ENCODE data around the gene MED14. TPM values are rescaled to one million over a fixed set of nuclear protein-coding genes. Genes with fewer than 3 reads are reported as not detected.

MED14 gene
- polyA plus RNA-seq, 1 donor from 2014 or later, result 10.3 TPM

DNA sequence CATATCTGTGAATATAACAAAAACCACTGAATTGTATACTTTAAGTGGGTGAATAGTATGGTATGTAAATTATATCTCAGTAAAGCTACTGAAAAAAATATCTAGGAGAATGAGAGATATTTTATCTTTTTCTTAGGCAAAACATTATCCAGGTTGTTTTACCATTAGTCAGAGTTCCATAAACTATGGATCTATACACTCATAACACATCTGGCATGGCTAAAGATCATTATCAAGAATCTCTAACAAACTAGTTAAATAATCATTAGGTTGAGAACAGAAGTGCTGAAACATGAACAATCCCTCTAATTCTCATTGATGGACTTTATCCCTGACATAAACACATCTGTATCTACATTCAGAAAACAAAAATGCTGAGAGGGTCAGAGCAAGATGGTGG, 15.6 kb downstream of the MED14 start:
- H3K4me3 Mint-ChIP-seq, result no peak overlapping the region
- peaks cover 0 to 3% (median 3%) of the 10 kb centered on the region in 3 donors for H3K9me3 Mint-ChIP-seq
- no peak overlapping the region for H3K27ac Mint-ChIP-seq
- H3K36me3 Mint-ChIP-seq, result peaks cover 20% of the 10 kb centered on the region
- H3K27me3 Mint-ChIP-seq, result no peaks in the 10 kb centered on the region
- peaks cover 12 to 44% (median 24%) of the 10 kb centered on the region in 3 donors for H3K4me1 Mint-ChIP-seq

DNA sequence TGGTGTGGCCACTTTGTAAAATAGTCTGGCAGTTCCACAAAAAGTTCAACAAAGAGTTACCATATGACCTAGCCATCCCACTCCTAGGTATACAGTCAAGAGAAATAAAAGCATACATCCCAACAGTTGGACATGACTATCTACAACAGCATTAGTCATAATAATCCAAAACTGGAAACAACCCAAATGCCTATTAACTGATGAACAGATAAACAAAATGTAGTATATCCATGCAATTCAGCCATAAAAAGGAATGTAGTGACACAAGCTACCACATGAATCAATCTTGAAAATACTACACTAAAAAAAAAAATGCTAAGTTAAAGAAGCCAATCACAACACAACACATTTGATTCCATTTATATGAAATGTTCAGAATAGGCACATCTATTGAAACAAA, 16.1 kb downstream of the MED14 start:
- peaks cover 20% of the 10 kb centered on the region for H3K36me3 Mint-ChIP-seq
- H3K4me1 Mint-ChIP-seq, result peaks cover 12 to 44% (median 24%) of the 10 kb centered on the region in 3 donors
- H3K27ac Mint-ChIP-seq, result no peak overlapping the region
- H3K4me3 Mint-ChIP-seq, result no peak overlapping the region
- H3K27me3 Mint-ChIP-seq, result no peaks in the 10 kb centered on the region
- H3K9me3 Mint-ChIP-seq, result peaks cover 0 to 3% (median 3%) of the 10 kb centered on the region in 3 donors

GRCh38 chrX:40709395-40709794, 25.9 kb downstream of the MED14 start:
- no peak overlapping the region for H3K4me3 Mint-ChIP-seq
- peaks cover 6% of the 10 kb centered on the region for H3K36me3 Mint-ChIP-seq
- H3K9me3 Mint-ChIP-seq, result no peaks in the 10 kb centered on the region
- H3K27me3 Mint-ChIP-seq, result no peaks in the 10 kb centered on the region
- H3K4me1 Mint-ChIP-seq, result no peaks in the 10 kb centered on the region
- H3K27ac Mint-ChIP-seq, result no peak overlapping the region

DNA sequence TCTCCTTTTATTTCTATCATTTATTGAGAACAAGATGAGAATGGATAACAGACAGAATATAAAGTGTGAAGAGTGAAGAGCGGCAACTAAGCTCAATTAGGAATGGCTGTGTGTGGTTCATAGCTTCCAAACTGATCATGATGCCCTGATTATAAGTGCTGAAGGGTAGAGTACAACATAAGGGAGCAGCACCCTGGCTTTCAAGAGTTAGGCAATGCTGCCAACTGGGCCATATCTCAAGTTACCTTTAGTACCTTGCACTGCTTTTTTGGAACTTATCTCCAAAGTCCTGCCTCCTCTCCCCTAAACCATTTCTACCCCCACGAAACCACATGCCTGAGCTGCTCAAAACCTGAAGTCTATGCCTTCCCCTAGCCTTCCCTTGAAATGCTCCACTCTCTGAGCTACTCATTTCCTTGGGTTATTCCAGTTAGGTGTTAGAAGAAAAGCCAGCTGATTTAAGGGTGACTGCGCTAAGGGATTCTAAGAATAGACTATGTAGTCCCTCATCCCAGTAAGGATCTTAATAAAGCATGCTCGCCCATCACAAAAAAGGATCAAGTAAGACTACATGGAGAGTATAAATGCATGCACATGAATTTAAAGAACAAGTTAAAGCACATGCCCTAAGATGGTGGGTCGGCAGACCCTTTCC, 29.6 kb downstream of the MED14 start:
- peak overlapping the region in 1 of 3 donors; percentile 16 for H3K27ac Mint-ChIP-seq
- peaks cover 11% of the 10 kb centered on the region for H3K36me3 Mint-ChIP-seq
- H3K4me1 Mint-ChIP-seq, result no peaks in the 10 kb centered on the region
- H3K9me3 Mint-ChIP-seq, result no peaks in the 10 kb centered on the region
- no peak overlapping the region for H3K4me3 Mint-ChIP-seq
- no peaks in the 10 kb centered on the region for H3K27me3 Mint-ChIP-seq

GRCh38 chrX:40700640-40701342, 34.6 kb downstream of the MED14 start:
- Mint-ChIP-seq H3K36me3 (peaks cover 23% of the 10 kb centered on the region), H3K4me3 (no peak overlapping the region), H3K9me3 (no peaks in the 10 kb centered on the region), H3K27ac (no peak overlapping the region), H3K4me1 (no peaks in the 10 kb centered on the region), H3K27me3 (no peaks in the 10 kb centered on the region)

DNA sequence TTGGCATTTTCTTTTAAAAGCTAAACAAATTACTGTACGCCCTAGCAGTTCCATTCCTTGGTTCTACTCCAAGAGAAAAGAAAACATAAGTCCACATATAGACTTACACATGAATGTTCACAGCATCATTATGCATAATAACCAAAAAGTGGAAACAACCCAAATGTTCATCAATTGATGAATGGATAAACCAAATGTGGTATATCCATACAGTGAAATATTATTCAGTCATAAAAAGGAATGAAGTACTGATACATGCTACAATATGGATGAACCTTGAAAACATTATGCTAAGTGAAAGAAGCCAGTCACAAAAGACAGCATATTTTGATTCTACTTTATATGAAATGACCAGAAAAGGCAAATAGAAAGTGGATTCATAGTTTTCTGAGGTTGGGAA, 36.5 kb downstream of the MED14 start:
- Mint-ChIP-seq H3K4me3 (no peak overlapping the region), H3K27me3 (no peaks in the 10 kb centered on the region), H3K9me3 (no peaks in the 10 kb centered on the region), H3K4me1 (no peaks in the 10 kb centered on the region), H3K27ac (no peak overlapping the region), H3K36me3 (peaks cover 19% of the 10 kb centered on the region)

- Mint-ChIP-seq H3K36me3 (peaks cover 20% of the 10 kb centered on the region), H3K27ac (no peak overlapping the region), H3K9me3 (no peaks in the 10 kb centered on the region), H3K4me1 (peaks cover 0 to 2% (median 0%) of the 10 kb centered on the region in 3 donors), H3K27me3 (no peaks in the 10 kb centered on the region), H3K4me3 (no peak overlapping the region)
Observed at GRCh38 chrX:40694802-40695201, 40.5 kb downstream of the MED14 start.

DNA sequence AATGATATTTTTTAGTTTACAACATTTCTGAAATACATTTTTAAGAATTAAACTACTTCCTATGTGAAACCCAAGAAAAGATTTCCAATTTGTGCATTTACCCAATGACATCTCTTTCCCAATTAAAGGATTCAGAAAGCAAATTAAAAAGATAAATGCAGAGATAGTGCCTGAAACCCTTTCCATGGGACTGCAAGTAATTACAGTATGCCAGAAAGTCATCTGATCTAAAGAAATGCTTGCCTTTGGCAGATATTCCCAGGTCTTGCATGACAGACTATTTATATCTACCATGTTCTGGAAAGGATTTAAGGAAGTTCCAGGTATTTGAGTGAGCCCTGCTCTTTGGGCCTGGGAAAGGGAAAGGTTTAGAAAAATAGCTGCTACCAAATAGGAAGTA, 46.4 kb downstream of the MED14 start:
- no peaks in the 10 kb centered on the region for H3K9me3 Mint-ChIP-seq
- no peaks in the 10 kb centered on the region for H3K27me3 Mint-ChIP-seq
- H3K36me3 Mint-ChIP-seq, result peaks cover 11% of the 10 kb centered on the region
- H3K4me1 Mint-ChIP-seq, result peaks cover 4 to 12% (median 10%) of the 10 kb centered on the region in 3 donors
- H3K4me3 Mint-ChIP-seq, result no peak overlapping the region
- H3K27ac Mint-ChIP-seq, result peak overlapping the region in 1 of 3 donors; percentile 31

GRCh38 chrX:40687169-40687568, 48.2 kb downstream of the MED14 start:
- peaks cover 4 to 12% (median 10%) of the 10 kb centered on the region in 3 donors for H3K4me1 Mint-ChIP-seq
- no peaks in the 10 kb centered on the region for H3K9me3 Mint-ChIP-seq
- H3K4me3 Mint-ChIP-seq, result peak overlapping the region in 1 of 4 donors; percentile 13
- H3K27ac Mint-ChIP-seq, result no peak overlapping the region
- peaks cover 8% of the 10 kb centered on the region for H3K36me3 Mint-ChIP-seq
- H3K27me3 Mint-ChIP-seq, result no peaks in the 10 kb centered on the region

GRCh38 chrX:40685362-40685918, 49.9 kb downstream of the MED14 start:
- peaks cover 4% of the 10 kb centered on the region for H3K36me3 Mint-ChIP-seq
- H3K27ac Mint-ChIP-seq, result no peak overlapping the region
- H3K4me3 Mint-ChIP-seq, result peak overlapping the region in 1 of 4 donors; percentile 0
- H3K27me3 Mint-ChIP-seq, result no peaks in the 10 kb centered on the region
- H3K9me3 Mint-ChIP-seq, result no peaks in the 10 kb centered on the region
- peaks cover 4 to 12% (median 10%) of the 10 kb centered on the region in 3 donors for H3K4me1 Mint-ChIP-seq

- Mint-ChIP-seq H3K36me3 (peaks cover 12% of the 10 kb centered on the region), H3K9me3 (no peaks in the 10 kb centered on the region), H3K4me1 (peaks cover 4 to 12% (median 10%) of the 10 kb centered on the region in 3 donors), H3K4me3 (no peak overlapping the region), H3K27ac (no peak overlapping the region), H3K27me3 (no peaks in the 10 kb centered on the region)
Observed at GRCh38 chrX:40684092-40684491, 51.2 kb downstream of the MED14 start.

- Mint-ChIP-seq H3K27ac (no peak overlapping the region), H3K9me3 (no peaks in the 10 kb centered on the region), H3K27me3 (no peaks in the 10 kb centered on the region), H3K36me3 (peaks cover 12% of the 10 kb centered on the region), H3K4me3 (no peak overlapping the region), H3K4me1 (peaks cover 4 to 12% (median 10%) of the 10 kb centered on the region in 3 donors)
Observed at GRCh38 chrX:40683245-40683644, 52.1 kb downstream of the MED14 start.

DNA sequence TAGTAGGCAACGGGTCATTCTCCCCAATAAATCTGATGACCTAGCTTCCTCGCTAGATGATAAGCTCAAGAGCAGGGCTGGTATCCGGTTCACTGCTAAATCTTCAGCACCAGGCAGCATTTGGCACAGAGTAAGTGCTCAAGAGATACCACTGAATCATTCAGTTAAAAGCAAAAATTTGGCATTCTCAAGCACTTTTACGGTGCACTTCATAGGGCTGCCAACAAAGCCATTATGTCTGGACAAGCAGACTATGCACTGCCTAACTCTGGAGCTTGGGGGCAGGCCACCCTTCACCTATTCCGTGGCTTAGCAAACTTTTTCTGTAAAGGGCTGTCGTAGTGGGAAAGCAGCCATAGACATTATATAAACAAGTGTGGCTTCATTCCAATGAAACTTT, 64.2 kb downstream of the MED14 start:
- peaks cover 10% of the 10 kb centered on the region for H3K36me3 Mint-ChIP-seq
- no peak overlapping the region for H3K27ac Mint-ChIP-seq

DNA sequence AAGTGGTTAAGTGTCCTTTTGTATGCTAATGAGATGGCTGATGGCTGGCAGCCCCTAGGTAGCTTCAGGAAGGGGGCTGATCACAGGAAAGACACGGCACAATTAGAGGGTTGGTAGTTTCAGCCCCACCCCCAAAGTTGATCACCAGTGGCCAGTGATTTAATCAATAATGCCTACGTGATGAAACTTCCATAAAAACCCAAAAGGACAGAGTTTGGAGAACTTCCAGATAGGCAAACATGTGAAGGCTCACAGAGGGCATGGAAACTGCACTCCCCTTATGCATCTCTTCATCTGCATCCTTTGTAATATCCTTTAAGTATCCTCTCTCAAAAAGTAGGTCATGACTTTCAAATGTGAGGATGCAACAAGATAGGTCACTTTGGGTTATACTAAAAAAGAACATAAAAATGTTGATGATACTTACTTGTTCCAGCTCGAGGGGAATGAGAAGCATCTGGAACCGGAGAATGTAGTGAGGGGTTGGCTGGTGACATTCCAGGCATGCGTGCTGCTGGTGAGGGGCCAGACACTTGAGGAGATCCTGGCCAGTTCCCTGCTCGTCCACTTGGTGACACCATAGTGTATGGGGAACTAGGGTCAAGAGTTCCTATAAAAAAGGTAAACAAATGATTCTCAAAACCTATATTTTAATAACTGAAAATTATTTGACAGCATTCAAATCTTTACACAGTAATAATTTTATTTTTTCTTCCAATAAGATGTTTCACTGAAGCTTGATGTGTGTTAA, 71.3 kb downstream of the MED14 start:
- Mint-ChIP-seq H3K4me1 (peaks cover 0 to 2% (median 0%) of the 10 kb centered on the region in 3 donors), H3K36me3 (peaks cover 4% of the 10 kb centered on the region), H3K27me3 (no peaks in the 10 kb centered on the region), H3K9me3 (no peaks in the 10 kb centered on the region), H3K27ac (peak overlapping the region in 1 of 3 donors; percentile 27), H3K4me3 (no peak overlapping the region)

More for the DNA sequence above, 64.2 kb downstream of the MED14 start:
- Mint-ChIP-seq H3K9me3 (no peaks in the 10 kb centered on the region), H3K27me3 (no peaks in the 10 kb centered on the region), H3K4me1 (peaks cover 0 to 2% (median 0%) of the 10 kb centered on the region in 3 donors), H3K4me3 (no peak overlapping the region)

Measured in IgD-negative memory B cell (primary cell).